Stimulated activated CD4-positive, alpha-beta T cell treated with anti-CD3 and anti-CD28 coated beads, Interleukin-4, amount 100 ng/mL, for 1 hour (primary cell): Measurements from ENCODE around the gene KRT6C.
"Not testable (repeated sequence)": the region's sequence is repeated elsewhere in the genome, so short reads cannot be mapped to it uniquely, and the experiment has no call there.

ENCODE experiments used
- DNase-seq: peaks from one replicate; pipeline ENCODE4 v3.0.0-alpha.2; 2020

Gene KRT6C

DNA sequence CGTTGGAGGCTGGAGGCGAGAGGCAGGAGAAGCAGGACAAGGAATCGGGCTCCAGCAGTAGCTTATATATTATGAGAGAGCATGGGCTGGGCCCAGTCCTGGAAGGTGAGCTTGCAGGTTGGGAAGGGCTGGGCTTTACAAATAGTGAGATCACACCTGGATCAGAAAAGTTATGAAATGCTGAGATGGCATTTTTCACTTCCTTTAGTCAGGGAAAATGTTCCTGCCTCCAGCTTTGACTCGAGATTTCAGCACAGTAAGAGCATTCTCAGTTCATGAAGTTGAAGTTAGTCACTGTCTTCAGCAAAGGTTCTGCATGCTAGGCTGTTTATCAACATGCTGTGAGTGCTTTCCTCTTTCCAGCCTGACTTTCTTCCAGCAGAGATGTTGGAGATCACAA is at the start of gene KRT6C:
Gene KRT6C (minus strand): TSS at position 38 of the 400 bp plus-strand sequence. CDS start 68 bp downstream, outside the sequence.
- DNase-seq, result no peak

DNA sequence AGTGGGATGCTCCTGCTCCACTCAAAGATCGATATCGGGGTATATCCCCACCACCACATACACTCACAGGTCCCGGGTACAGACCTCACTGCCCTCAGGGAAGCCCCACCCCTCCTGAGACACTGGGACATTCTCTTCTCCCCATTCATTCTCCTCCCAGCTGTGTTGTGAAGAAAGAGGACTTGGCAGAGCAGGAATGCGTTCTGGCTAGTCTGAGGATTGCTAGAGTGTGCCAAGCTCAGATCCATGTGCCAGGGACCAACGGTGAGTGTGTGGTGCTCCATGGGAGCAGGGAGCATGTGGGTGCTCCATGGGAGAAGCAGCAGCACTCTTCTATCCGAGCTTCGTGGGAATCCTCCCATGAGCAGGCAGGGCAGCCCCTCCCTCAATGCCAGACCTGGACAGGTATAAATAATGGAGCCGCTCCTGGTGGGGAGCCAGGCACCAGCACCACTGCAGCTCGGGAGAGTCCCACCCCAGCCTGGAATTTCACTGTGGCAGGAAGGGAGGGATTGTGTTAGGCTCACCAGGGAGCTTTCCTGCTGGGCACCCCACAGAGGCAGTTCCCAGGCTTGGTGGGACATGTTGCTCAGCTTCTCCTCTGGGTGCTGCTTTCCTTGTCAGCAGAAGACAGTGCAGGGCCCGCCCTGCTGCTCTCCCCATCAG is 48.9 kb upstream of the KRT6C start:
- no peak for DNase-seq

DNA sequence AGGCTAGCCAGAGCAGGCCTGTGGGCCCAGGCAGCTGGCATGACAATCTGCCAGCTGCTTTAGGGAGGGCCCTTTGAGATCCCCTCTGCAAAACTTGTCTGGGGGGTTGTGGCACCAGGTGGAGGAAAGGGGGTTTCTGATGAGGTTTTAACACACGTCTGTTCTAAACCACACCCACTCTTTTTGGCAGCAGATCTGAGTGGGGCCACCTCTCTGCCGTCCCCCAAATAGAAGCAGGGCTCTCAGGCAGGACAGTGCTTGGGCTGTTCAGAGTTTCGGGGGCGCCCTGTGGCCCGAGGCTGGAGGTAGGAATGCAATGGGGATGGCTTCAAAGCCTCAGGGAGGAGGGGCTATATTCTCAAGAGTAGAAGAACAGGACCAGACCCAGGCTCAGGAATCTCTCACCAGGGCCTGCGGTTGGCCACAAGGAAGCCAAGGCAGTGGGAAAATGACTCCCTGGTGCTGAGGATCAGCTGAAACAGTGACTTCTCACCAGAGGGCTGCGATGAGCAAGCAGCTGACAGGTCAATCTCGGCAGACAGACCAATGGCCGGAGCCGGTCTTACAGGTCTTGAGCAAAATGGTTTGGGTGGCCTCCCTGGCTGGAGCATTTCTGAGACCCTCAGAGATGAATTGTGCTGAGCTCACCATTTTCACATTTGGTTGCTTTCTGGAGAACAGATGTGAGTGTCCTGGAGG is 48.1 kb upstream of the KRT6C start:
- no peak for DNase-seq

DNA sequence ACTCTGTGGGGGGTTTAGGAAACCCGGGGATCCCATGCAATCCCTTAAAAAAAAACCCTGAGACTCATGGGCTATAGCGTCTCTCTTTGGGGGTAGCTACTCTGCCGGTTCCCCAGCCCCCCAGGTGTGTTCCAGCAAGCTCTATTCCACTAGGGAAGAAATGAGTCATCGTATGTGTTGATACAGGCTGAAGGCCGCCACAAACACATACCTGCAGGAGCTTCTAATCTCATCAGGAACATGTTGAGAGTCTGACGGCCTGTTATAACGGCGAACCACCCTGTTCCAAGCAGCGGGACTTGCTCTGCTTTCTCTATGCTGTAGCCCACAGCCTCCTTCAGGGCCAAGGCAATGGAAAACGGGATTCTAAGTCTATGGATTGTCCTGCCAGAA is 47.6 kb upstream of the KRT6C start:
- DNase-seq, result no peak

DNA sequence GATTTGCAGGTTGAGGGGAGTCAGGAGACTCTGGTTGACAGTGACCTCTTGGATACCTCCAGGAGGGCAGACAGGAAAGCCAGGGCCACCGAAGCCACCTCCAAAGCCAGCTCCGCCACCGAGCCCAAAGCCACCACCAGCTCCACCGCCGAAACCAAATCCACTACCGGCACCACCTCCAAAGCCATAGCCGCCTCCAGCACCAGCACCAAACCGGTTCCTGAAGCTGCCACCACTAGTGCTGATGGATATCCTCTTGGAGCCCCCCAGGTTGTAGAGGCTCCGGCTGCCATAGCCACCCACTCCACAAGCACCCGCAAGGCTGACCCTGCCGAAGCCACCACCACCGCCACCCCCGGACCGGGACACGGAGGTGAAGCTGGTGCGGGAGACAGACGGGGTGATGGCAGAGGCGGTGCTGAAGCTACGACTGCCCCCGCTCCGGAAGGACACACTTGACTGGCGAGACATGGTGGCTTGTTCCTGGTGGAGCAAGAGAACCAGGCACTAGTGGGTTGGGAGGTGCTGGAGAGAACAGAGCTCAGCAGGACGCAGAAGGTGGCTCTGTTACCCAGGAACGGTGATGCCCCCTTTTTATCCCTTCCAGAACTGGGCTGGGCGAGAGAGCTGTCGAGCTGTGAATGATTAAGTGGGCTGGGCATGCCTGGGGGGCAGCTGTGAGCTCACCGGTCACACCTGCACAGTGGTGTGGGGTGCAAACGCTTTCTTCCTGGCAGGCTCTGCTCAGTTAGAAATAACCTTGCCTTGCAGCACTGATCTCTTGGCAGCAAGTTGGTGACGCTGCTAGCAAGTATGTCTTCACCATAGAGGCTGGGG is 46.4 kb upstream of the KRT6C start, which contains the start of gene KRT5:
Gene KRT5 (minus strand): TSS at position 569 of the 837 bp plus-strand sequence. CDS start 98 bp downstream, at position 471.
- no peak for DNase-seq

DNA sequence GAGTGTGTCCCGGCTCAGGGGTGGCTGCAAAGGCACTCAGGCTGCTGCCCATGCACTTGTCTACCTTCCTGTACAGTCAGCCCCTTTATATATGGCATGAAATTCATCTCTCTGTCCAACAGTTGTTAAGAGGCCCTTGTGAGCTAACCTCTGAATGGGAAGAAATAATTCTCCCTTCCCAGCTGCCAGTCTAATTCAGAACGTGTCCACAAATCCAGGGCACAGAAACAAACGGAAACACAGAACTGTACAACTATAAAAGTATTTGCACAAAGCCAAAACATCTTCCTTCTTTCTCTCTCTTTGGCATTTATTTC is 45.7 kb upstream of the KRT6C start:
- DNase-seq, result no peak

DNA sequence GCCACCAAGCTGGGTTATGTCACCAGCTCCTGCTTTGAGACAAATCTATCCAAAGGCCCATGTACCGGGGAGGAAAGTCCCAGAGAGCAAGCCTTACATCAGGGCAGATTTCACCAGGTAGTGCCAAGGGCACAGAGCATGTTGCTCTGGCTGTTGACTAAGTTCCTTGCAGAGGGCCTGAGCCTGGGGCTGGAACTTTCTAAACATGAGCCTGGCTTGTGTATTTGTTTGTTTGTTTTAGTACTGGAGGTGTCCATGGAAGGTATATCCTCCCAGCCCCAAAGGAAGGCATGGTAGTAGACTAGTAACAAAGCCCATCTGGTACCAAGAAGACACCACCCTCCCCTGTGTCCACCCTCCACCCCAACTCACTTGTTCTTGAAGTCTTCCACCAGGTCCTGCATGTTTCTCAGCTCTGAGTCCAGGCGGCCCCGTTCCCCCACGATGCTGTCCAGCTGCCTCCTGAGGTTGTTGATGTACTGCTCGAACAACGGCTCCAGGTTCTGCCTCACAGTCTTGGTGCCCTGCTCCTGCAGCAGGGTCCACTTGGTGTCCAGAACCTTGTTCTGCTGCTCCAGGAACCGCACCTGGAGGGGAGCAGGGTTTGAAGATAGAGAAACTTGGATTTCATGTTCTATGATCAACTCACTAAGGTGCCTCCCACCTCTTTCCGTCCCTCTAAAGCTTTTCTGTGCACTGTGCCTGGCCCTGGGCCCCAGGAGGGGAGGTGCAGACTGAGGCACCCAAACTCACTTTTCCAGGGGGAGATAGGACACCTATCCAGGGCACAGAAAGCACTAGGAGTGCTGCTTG is 45.2 kb upstream of the KRT6C start:
- no peak for DNase-seq

DNA sequence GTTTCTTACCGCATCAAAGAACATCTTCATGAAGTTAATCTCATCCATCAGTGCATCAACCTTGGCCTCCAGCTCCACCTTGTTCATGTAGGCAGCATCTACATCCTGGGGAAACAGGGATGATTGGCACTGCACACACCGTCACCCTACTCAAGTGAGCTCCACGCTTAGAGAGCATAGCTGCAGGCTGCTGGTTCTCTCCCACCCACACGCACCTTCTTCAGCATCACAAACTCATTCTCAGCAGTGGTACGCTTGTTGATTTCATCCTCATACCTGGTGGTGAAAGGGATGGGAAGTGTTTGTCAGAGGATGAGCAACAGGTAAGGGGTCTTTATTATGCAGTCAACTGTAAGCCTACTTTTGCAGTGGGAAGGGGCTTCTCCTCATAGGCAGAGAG is 44.3 kb upstream of the KRT6C start:
- DNase-seq, result no peak

DNA sequence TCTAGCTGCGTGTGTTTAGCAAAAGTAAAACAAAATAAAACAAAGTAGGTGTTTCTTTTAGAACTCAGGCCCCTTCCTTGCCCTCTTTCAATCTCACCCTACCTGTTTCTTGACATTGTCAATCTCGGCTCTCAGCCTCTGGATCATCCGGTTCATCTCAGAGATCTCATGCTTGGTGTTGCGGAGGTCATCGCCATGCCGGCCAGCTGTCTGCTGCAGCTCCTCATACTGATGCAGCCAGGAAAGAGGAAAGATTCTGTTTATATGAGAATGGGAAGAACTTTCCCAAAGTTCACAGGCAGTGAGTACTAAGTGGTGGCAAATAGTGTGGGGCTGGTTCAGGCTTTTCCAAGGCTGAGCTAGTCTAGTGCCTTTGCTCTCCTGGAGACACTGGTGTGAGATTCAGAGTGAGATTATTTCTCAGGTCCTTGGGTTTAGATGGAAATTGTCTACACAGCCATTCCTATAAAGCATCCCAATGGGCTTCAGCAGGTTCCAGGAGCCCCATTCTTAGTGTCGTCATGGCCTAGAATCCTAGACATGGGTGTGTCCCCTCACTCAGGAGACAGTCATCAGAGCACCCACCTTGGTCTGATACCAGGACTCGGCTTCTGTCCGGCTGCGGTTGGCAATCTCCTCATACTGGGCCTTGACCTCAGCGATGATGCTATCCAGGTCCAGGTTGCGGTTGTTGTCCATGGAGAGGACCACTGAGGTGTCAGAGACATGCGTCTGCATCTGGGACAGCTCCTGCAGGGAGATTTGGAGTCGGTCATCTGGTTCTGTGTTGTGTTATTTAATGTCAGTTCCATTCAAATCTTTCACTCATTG is 43.6 kb upstream of the KRT6C start:
- DNase-seq, result no peak

DNA sequence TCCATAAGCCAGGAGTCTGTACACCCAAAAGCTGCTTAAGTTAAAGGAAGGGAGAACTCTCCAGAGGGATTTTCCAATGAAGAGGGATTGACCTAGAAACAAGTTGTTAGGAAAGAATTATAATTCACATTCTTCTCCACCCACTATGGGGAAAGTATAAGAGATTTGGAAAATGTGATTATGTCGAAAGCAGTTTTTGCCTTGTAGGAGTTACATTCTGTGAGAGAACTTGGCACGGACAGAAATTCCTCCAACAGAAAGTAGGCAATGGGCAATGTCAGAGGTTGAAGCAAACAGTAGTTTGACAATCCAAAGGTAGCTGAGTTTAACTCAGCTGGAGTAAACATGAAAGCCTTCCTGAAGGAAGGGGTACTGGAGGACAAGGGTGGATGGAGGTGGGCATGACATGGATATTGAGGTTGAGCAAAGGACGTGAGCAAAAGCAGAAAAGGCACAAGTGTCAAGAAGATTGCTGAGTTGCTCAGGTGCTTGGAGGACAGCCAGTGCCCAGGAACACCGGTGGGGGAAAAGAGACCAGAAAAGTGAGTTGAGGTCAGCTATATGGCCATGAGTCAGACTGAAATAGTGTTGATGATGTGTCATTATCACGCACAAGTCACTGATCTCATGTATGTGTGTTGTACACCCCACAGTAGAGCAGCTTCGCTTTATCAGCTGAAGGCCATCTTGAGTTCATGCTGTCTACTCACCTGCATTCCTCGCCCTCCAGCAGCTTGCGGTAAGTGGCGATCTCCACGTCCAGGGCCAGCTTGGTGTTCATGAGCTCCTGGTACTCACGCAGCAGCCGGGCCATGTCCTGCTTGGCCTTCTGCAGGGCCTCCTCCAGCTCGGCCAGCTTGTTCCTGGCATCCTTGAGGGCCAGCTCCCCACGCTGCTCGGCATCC is 42.6 kb upstream of the KRT6C start:
- DNase-seq, result no peak

DNA sequence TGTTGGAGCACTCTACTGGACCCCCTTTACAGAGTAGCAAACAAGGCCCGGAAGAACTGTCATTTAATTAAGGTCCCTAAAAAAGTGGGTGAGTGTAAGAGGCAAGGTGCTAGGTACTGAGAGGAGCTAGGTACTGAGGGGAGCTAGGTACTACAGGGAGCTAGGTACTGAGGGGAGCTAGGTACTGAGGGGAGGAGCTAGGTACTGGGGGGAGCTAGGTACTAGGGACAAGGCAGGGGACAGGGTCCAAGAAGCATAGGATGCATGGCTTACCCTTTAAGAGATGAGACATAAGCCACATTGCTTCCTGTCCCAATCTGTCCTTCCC is 41.7 kb upstream of the KRT6C start:
- DNase-seq, result no peak

DNA sequence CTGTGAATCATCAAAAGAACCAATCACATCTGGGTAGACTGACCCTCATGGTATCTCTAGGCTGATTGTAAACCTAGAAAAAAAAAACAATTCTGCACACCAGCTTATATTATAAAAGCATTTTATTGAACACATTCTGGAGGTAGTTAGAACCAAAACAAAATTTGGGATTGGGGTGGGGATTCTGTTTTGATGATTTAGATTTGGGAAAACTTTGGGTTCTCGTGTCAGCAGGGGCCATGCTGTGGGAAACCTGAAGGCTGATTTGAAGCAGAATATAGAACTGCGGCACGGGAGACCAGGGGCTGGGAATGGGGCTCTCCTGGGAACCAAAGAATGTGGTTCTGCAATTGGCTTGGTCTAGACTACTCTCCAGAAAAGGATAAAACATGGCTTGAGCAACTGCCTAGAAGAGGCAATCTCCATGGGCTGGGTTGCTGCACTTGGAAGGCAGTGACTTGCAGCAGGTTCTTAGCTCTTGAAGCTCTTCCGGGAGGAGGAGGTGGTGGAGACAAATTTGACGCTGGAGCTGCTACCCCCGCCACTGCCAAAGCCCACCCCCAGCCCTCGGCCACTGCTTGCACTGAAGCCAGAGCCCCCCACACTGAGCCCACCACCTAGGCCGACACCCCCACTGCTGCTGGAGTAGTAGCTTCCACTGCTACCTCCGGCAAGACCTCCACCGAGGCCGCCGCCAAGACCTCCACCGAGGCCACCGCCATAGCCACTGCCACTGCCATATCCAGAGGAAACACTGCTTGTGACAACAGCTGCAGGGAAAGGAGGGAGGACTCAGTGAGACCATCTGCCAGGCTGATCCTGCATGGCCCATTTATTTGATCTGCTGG is 41.1 kb upstream of the KRT6C start:
- no peak for DNase-seq

DNA sequence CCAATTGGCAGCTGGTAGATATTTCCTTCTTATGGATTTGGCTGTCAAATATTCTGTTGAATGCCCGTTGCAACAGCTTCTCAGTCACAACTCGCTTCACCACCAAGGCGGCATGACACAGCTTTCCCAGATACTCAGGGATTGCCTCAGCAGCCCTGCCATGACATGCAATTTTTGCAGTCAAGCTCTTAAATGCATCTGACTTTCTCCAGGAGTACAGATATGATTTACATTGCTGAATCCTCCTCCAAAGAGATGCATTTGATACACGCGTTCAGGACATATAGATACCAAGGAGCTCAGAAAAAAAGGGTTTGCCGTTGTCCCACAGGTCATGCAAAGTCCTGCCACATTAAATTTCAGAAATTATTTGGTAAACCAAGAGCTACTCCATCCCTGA is 40.1 kb upstream of the KRT6C start:
- no peak for DNase-seq

DNA sequence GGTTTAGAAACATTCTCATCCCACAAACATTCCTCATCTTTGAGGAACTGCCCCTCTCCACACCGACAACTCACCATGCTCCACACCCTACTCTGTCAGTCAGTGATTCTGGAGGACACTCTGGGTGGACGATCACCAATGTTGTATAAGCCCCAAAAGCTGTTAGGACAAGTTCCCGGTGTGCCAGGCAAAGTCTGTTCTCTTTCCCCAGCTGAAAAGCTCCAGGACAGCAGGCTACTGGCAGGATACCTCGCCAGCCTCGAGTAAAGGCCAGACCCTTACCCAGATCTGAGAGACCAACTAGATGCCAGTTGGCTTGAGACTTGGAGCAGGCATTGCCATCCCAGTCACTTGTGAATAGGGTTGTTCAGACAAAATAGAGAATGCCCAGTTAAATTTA is 34.6 kb upstream of the KRT6C start:
- no peak for DNase-seq

DNA sequence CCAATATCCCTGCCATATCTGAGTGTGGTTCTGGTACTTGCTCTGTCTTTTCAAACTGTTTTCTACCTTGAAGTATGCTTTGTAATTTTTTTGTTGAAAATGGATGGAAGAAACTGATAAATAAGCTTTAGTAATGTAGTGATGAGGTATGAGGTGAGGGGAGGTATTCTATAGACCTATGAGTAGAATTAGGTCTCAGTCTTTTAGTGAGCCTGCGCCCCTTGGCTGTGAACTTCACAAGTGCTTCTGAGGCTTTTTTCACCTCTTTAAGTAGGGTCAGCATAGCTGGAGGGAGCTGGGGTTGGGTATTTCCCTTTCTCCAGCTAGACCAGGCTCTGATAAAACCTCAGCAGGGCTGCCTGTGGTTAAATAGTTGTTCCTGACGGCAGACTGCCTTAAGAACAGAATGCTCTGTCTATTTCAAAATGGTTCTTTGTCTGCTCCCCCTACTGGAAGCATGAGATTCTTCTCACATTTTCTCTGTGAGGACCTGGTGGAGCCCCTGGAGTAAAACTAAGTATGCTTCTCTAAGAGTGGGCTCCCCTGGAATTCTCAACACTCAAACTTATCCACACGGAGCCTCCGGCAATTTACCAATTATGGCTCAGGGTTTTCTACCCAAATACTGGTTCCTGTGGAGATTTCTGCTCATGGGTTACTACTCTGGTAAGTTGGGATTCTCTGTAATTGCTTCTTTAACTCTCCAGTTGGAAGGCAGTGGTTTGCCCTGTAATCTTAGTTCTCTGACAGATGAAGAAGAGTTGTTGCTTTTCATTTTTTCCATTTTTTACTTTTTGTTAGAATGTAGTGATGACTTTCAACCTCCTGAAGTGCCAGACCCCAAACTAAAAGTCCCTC is 33.5 kb upstream of the KRT6C start:
- no peak for DNase-seq

DNA sequence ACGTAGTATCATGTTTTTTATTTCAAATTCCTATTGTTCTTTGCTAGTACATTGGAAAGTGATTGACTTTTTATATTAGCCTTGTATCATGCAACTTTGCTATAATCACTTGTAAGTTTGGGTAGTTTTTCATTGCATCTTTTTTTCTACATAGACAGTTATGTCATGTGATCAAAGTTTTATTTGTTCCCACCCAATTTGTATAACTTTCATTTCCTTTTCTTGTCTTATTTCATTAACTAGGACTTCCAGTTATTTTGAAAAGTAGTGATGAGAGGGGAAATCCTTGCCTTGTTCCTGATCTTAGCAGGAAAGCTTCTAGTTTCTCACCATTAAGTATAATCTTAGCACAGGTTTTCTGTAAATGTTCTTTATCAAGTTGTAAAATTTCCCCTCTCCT is 29.3 kb upstream of the KRT6C start:
- DNase-seq, result no peak

DNA sequence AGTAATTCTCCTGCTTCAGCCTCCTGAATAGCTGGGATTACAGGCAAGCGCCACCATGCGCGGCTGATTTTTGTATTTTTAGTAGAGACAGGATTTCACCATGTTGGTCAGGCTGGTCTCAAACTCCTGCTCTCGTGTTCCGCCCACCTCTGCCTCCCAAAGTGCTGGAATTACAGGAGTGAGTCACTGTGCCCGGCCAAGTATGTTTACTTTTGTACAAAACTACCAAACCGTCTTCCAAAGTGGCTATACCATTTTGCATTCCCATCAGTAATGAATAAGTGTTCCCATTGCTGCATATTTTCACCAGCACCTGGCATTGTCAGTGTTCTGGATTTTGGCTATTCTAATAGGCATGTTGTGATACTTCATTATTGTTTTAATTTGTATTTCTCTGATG is 27.9 kb upstream of the KRT6C start:
- DNase-seq, result no peak

DNA sequence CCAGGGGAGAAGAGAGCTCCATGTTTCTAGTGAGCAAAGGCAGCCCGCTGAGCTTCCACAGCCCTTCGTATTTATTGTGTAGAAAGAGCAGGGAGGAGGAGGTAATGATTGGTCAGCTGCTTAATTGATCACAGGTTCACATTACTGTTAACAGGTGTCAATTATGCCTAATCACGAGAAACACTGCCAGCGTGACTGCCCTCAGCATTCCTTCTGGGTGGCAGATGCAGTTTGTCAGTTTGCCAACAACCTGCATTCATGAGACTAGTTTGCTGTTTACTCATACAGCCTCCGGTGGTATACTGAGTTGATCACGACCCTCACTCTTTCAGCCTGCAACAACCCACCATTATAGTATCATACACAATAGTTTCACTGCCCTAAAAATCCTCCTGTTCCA is 27.0 kb upstream of the KRT6C start:
- DNase-seq, result not testable (repeated sequence)
